GM19468 (cell line): ENCODE data around the gene PDE11A.
A peak's percentile ranks its signal among the peaks of the same experiment; 100 is the strongest.

Experiments
- ATAC-seq: cut with Tn5 transposase; IDR thresholded peaks from one replicate; pipeline ENCODE4 v1.9.1; 2021; ENCODE audit warnings: mild to moderate bottlenecking, moderate library complexity, moderate number of reproducible peaks; ENCODE audit not compliant: unreplicated experiment; ENCODE audit errors: extremely low read depth

PDE11A gene

GRCh38 chr2:177939211-177939610, 133.4 kb downstream of the PDE11A start:
- no peak for ATAC-seq

GRCh38 chr2:177930916-177931315, 141.7 kb downstream of the PDE11A start:
- ATAC-seq: no peak

GRCh38 chr2:177929662-177930522, 142.7 kb downstream of the PDE11A start:
- no peak for ATAC-seq

- no peak for ATAC-seq
These were observed 149.3 kb downstream of the PDE11A start for GRCh38 chr2:177923323-177923722.

GRCh38 chr2:177921726-177922125, 150.9 kb downstream of the PDE11A start:
- ATAC-seq: no peak

GRCh38 chr2:177917169-177917568, 155.4 kb downstream of the PDE11A start:
- no peak for ATAC-seq

- ATAC-seq: no peak
These were observed 156.2 kb downstream of the PDE11A start for GRCh38 chr2:177916342-177916741.

GRCh38 chr2:177914247-177914646, 158.3 kb downstream of the PDE11A start:
- ATAC-seq: no peak

GRCh38 chr2:177909962-177910361, 162.6 kb downstream of the PDE11A start:
- ATAC-seq: no peak

GRCh38 chr2:177908824-177909223, 163.8 kb downstream of the PDE11A start:
- no peak for ATAC-seq

- ATAC-seq: no peak
These were observed 164.4 kb downstream of the PDE11A start for GRCh38 chr2:177908182-177908581.

- peak; percentile 76 for ATAC-seq
These were observed 166.4 kb downstream of the PDE11A start for GRCh38 chr2:177906041-177906718.

GRCh38 chr2:177905640-177906039, 166.9 kb downstream of the PDE11A start:
- no peak for ATAC-seq

- ATAC-seq: no peak
These were observed 170.0 kb downstream of the PDE11A start for GRCh38 chr2:177902395-177903163.

- no peak for ATAC-seq
These were observed 172.5 kb downstream of the PDE11A start for GRCh38 chr2:177900082-177900481.

- no peak for ATAC-seq
These were observed 175.3 kb downstream of the PDE11A start for GRCh38 chr2:177897278-177897677.

GRCh38 chr2:177896587-177896986, 176.0 kb downstream of the PDE11A start:
- no peak for ATAC-seq

GRCh38 chr2:177894546-177894945, 178.0 kb downstream of the PDE11A start:
- no peak for ATAC-seq

GRCh38 chr2:177893880-177894279, 178.7 kb downstream of the PDE11A start:
- ATAC-seq: no peak

GRCh38 chr2:177891533-177891932, 181.0 kb downstream of the PDE11A start:
- no peak for ATAC-seq
